HG03108 (cell line): ENCODE data around the gene UBALD1.
"Not testable (repeated sequence)": the region's sequence is repeated elsewhere in the genome, so short reads cannot be mapped to it uniquely, and the experiment has no call there.

Experiments
- ATAC-seq: cut with Tn5 transposase; IDR thresholded peaks from one replicate; pipeline ENCODE4 v1.9.1; 2021; ENCODE audit warnings: moderate library complexity; ENCODE audit not compliant: unreplicated experiment

Gene UBALD1

DNA sequence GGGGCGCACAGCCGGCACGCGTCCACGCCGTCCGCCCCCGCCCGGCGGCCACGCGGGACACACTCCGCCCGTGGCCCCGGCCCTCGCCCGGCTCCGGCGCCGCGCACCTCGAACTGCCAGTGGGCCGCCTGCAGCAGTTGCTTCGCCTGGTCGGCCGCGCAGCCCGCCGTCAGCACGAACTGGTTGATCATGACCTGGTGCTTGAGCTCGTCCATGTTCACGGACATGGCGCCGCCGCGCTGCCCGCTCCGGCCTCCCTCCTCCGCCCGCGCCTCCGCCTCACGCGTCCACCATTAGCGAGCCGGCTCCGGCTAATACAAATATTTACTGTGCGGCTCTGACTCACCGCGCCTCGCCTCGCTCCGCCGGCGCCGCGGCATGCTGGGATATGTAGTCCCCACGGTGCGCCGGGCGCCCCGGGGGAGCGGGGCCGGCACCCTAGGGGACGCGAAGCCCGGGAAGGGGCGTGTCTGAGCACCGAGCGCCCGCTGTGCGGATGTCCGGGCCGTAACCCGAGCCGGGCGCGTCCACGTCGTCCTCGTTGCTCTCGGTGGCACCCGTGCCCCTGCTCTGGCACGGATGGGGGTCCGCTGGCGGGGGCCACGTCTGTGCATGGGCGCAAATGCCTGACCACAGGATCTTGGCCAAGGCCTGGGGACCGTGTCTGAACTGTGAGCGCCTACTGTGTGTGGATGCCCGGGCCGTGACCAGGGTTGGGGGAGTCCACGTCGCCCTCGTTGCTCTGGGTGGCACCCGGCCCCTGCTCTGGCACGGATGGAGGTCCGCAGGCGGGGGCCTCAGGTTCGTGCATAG, at the start of gene UBALD1:
TSS of gene UBALD1 (minus strand) at position 318 of the 813 bp plus-strand sequence. CDS start at position 227, 91 bp downstream.
- peak; percentile 68 for ATAC-seq

DNA sequence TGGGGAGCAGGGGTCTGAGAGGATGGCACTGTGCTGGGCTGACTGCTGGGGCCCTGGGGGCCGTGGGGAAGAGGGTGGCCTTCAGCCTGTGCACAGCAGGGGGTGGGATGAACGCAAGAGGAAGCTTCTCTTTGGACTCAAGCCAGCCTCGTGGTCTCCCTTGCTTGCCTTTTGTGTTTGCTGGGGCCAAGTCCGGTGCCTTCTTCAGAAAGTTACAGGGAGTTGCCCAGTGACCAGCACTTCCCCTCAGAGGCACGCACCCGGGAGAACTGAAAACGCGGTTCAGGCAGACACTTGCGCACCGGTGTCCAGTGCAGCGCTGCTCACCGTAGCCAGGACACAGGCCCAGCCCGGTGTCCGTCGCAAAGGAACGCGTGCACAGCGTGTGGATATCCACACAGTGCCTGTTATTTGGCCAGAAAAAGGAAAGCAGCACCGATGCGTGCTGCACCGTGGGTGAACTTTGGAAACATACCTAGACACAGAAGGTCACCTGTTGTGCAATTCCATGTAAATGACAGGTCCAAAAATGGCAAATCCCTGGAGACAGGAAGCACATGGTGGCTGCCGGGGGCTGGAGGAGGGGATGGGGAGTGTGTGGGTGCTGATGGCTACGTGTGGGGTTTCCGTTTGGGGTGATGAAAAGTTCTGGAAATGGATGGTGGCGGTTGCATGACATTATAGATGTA, 49.2 kb upstream of the UBALD1 start:
- ATAC-seq = no peak

DNA sequence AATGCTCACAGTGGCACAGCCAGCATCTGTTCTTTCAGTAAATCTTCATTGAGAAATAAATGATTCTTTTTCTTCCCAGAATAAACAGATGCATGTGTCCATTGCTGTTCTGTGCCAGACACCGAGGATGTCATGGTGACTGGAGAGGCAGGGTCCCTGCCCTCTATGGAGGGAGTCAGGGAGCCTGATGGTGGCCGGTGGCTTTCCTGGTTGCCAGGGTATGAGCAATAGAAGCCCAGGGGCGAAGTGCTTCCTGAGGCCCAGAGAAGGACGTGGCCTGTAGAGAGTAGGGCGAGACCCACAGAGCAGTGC, 48.7 kb upstream of the UBALD1 start:
- no peak for ATAC-seq

DNA sequence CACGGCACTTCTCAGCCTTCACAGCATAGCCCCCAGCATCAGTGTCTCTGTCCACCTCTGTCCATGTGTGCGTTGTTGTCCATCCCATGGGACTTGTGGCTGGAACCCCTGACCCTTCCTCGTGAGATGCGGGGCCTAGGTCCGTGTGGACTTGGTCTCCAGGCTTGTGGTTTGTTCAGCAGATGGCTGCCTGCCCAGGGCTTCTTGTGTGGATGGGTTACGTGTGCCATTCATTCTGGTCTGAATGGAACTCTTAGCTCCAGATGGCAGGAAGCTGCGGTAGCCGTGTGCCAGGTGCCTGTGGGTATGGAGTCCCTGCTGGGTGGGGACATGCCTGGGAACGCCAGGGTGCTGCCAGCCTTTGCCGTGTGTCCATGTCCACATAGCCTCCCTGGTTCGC, 47.0 kb upstream of the UBALD1 start:
- ATAC-seq = no peak

DNA sequence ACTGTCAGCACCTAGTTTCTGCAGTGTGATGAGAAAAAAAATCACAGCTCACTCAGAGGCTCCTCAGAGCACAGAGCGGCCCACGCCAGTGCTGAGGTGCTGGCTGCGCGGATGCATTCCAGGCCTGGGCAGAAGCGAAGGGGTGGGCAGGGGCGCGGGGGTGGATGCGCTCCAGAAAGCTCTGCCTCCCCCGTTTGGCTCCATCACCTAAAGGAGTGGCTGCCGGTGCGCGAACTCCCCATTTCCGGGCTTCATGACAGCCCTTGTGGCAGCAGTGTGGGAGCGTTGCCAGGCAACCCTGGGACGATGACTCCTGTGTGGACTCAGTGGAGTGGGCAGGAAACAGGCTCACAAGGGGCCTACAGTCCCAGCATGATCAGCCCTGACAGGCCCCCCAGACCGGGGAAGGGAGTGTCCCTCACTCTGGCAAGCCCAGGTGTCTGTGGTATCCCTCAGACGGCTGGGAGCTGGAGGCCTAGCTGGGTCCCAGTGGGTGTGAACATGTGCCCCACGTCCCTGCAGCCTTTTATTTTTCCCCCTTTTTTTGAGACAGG, 45.8 kb upstream of the UBALD1 start:
- ATAC-seq = no peak

DNA sequence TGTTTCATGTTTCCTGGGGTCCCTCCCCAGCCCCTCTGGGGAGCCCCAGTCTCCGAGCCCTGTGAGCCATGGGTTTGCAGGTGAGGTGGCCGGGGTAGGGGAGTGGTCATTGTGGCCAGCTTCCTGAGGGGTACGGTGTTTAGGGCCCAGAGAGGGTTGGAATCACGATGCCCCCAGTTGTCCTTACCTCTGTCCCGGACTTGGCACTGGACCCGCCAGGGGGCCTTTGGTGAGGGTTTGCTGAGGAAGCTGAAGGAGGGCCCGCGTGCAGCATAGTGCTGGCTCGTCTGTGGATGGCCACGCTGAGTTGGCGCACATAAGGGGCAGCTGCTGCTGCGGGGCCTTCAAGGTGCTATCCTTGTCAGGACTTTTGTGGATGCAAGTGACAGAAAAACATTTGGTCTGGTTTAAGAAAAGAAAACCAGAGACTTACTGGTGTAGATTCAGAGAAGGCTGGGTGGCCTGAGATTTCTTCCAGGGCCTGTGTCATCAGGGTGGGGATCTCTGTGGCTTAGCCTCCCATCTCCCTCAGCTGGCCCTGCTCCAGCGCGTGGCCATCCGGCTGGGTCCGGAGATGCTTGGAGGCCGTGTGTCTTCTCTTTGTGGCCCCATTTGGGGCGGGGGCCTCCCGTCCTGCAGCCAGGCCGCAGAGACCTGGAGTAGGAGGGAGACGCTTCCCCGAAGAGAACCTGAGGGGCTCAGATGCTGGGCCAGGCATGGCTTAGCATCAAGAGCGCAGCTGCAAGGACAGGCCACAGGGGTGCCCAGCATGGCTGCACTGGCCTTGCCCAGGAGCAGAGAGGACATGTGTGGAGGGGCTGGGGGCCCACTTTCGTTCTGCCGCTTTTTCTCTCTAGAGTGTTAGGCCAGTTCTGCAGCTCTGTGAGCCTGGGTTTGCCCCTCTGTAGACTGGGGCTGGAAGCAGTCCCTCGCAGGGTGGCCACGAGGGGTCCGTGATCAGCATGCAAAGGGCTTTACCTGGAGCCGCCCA, 45.0 kb upstream of the UBALD1 start:
- no peak for ATAC-seq

DNA sequence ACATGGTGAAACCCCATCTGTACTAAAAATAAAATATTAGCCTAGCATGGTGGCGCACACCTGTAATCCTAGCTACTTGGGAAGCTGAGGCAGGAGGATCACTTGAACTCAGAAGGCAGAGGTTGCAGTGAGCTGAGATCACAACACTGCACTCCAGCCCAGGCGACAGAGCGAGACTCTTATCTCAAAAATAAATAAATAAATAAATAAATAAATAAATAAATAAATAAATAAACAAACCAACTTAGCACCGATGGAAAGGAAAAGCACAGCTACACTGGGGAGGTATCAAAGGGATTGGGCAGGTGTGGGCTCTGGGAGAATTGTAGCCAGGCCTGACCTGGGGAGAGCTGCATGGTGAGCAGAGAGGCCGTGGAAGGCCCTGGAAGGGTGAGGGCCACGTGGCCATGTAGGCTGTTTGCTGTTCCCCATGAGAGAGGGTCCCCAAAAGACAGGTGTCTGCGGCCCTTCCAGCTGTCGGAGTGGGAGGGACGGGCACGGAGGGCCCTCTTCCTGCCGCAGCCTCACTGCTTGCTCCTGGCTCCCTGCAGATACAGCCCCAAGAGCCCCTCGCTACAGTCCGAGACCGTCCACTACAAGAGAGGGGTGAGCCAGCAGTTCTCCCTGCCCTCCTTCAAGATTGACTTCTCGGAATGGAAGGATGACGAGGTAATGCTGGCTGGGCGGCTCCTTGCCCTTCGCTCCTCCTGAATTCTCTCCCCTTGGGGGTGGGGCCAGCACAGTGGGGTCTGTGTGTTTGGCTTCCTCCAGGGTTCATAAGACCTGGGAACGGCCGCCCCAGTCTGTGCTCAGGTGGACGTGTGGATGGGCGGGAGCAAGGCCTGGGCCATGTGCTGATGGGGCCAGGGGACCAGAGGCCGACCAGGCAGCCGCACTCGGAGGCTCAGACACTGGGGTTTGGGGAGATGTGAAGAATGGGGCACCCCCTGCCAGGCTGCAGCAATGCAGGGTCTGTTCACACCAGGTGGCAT, 42.3 kb upstream of the UBALD1 start:
- no peak for ATAC-seq

DNA sequence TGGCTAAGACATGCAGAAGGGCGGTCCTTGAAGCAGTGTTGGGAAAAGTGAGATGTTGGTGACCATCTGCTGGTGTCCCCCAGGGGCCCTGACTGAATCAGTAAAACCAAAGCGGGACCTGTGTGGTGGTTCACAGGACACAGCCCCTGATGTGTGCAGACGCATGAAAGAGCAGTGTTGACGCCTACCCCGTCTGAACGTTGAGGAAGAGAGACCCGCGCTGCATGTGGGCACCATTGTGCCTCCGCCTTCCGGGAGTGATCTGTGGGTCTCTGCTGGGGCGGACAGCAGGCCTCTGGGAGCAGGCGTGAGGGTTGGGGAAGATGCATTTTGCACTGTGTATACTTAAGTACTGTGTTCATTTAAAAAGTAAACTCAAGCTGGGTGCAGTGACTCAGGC, 41.5 kb upstream of the UBALD1 start:
- no peak for ATAC-seq

DNA sequence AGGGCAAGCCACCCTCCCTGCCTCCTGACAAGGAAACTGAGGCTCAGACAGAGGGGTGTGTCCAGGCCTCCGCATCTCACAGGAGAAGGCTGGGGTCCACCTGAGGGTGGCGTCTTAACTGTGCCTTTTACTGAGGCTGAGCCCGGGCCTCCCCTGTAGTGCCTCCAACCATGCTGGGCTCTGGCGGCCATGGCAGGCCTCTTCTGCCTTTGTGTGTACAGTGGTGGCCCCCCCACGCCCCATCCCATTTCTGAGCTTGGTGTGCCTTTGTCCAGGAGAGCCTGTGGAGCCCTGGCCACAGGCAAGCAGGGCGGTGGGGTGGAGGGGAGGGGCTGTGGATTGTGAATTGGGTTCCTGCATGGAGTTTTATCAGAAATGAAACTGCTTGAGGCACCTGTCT, 41.1 kb upstream of the UBALD1 start:
- no peak for ATAC-seq

DNA sequence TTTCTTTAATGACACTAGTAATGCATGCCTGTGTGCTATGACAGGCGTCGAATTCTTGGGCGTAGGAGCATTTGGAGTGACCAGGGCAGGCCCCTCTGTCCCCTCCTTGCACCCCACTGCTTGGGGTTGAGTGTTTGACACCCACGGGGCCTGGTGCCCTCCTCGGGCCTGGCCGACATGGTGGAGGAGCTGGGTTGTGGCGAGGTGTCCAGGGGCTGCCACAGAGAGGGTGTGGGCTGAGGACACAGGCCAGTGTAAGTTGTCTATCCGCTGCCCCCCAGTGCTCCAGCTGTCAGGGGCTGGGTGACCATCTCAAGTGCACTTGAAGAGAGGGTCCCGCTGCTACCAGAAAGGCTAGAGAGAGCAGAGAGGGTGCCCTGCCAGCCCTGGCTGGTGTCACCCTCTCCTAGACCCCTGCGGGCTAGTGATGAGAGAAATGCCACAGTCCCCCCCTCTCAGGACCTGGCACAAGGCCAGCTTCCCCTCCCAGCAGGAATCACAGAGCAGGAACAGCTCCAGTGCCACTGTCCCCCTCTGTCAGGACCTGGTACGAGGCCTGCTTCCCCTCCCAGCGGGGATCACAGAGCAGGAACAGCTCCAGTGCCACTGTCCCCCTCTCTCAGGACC, 40.4 kb upstream of the UBALD1 start:
- no peak for ATAC-seq

DNA sequence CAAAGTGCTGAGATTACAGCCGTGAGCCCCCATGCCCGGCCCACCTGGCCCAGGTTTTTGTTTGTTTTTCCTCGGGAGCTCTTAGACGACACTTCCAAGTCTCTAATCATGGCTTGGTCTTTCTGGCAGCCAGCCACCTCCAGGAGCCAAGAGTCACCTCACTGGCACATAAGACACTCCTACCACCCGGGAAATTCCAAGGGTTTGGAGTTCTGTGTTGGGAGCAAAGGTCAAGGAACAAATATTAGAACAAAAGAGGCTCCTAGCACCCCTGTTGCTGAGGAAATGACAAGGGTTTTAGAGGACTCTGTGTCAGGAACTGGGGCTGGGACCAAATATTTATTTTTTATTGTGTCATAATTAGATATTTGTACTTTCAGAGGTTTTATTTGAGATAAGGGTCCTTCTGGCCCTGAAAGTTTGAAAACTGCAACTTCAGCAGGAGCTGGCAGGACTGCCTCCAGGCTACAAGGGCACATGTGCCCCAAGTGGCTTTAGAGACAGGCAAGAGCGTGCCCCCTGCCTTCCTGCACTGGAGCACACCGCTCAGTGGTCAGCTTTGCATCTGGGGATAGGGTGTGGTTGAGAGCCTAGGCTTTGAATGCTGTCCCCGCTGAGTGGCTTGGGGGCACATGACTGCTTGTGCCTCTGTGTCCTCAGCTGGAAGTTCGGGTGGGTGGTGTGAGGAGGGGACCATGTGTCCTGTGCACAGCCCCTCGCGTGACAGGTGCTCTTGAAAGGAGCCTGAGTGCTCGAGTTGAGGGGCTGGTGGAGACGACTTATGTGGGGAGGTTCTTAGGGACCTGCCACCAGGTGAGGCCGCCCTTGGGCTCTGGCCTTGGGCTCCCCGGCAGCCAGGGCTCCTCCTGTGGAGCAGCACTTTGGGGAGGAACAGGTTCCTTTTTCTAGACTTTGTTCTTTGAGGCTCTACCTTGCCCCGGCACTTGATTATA, 39.6 kb upstream of the UBALD1 start:
- ATAC-seq = no peak

DNA sequence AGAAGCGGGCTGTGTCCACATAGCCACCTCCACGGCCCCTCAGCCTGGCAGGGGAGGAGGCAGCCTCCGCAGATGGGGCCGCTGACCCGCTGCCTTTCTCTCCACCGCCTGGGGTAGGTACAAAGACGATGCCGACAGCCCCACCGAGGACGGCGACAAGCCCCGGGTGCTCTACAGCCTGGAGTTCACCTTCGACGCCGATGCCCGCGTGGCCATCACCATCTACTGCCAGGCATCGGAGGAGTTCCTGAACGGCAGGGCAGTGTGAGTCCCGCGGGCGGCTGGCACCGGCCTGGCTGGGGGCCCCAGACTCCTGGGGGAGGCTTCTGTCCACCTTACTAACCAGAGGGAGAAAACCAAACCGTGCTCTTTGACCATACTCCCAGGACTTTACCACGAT, 37.9 kb upstream of the UBALD1 start:
- no peak for ATAC-seq

DNA sequence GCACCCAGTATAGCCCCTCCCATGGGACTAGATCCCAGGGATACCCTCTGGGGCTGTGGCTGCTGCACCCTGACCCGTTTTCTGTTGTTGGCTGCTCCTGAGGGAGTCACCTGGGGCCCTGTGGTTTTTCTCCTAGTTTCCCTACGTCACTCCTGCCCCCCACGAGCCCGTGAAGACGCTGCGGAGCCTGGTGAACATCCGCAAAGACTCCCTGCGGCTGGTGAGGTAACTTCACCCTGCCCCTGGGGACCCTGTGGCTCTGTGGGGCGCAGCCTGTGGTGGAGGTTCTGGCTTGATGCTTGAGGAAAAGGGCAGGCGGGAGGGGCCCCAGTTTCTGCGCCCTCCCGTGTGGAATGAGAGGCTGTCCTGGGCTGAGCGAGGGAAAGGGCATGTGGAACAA, 37.1 kb upstream of the UBALD1 start:
- no peak for ATAC-seq

DNA sequence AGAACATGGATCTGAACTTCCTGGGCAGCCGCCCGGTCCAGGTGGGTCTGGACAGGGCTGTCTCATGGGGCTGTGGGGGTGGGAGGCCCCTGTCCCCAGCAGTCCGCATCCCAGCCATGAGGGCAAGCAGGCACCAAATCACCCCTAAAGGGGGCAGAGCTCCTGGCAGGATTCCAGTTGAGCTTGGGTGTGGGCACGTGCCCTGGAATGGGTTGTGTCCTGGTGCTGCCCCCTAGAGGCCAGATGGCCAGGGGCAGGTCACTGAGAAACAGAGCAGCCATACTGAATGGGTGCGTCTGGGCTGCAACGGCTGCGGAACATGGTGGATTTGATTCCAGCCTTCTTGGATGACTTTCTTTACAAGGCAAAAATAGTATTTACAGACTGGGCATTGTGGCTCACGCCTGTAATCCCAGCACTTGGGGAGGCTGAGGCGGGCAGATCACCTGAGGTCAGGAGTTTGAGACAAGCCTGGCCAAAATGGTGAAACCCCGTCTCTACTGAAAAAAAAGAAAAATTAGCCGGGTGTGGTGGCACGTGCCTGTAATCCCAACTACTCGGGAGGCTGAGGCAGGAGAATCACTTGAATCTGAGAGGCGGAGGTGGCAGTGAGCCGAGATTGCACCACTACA, 35.9 kb upstream of the UBALD1 start:
- not testable (repeated sequence) for ATAC-seq

DNA sequence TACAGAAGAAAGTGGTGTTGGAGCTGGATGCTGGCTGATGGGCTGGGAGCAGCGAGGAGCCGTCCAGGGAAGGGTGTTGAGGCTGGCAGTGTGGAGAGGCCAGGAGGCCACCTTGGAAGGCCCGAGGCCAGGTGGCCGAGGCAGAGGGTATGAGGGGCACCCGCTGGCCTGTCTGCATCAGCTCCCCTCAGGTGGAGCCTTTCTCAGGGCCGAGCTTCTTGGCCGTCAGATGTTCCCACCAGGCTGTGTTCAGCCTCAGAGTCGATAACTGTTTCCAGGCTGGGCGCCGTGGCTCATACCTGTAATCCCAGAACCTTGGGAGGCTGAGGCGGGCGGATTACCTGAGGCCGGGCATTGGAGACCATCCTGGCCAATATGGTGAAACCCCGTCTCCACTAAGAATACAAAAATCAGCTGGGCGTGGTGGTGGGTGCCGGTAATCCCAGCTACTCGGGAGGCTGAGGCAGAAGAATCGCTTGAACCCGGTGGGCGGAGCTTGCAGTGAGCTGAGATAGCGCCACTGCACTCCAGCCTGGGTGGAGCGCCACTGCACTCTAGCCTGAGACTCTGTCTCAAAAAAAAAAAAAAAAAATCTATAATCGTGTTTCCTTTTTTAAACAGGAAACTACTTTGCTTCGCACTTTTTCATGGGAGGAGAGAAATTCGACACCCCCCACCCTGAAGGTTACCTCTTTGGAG, 35.2 kb upstream of the UBALD1 start:
- no peak for ATAC-seq

DNA sequence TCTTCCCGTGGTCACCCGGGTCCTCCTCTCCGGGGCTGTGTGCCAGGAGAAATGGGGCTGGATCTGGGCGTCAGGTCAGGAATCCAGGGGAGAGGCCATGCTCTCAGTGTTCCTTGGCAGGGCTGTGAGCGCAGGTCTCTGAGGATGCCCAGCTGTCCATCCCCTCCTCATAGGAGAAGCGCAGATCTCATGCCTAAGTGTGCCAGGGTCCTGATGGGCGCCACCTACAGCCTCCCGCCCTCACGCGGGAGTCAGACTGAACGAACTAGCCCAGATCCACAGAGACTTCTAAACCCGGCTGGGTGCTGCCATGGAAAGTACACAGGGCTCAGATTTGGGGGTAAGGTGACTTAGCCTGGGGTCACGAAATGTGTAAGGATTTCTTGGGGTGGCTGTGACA, 34.2 kb upstream of the UBALD1 start:
- ATAC-seq = no peak

DNA sequence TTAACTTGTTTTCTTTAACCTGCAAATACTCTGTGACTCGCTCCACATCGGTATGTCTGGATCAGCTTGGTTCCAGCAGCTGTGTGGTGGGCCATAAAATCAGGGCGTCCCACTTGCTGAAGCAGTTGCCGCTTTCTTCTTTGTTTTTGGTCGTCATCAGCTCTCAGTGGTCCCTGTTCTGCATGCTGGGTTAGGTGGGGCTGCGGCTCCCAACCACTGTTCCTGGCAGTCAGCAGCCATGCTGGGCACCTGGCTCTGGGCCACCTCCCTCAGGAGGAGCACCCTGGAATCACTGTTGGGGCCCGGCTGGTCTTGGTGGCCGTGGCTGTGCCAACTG, 32.9 kb upstream of the UBALD1 start:
- no peak for ATAC-seq
